Left ventricle myocardium inferior (tissue), 1 donor: ENCODE data around the gene CMIP. TPM values are rescaled to one million over a fixed set of nuclear protein-coding genes. Genes with fewer than 3 reads are reported as not detected.

Experiments used
- DNase-seq: peaks from one replicate; pipeline ENCODE4 v3.0.0-alpha.2; 2020
- H3K27ac ChIP-seq: fragments of 200-600 bp; replicated peaks from 2 replicates; pipeline ENCODE4 v1.8.0; 2021
- H3K27me3 ChIP-seq: fragments of 200-600 bp; 2 replicates; pipeline ENCODE4 v1.8.0; 2021; ENCODE audit warnings: low read depth
- H3K36me3 ChIP-seq: fragments of 200-600 bp; 2 replicates; pipeline ENCODE4 v1.8.0; 2021
- H3K4me1 ChIP-seq: fragments of 200-600 bp; 2 replicates; pipeline ENCODE4 v1.8.0; 2021
- H3K4me3 ChIP-seq: fragments of 200-600 bp; 2 replicates; pipeline ENCODE4 v1.8.0; 2021; ENCODE audit warnings: mild to moderate bottlenecking, moderate library complexity
- H3K9me3 ChIP-seq: fragments of 200-600 bp; replicated peaks from 2 replicates; pipeline ENCODE4 v1.8.0; 2021
- intact Hi-C: fragments of 100-400 bp; cut with micrococcal nuclease; formaldehyde crosslinking; loops from one replicate; pipeline ENCODE4 v1.11.0; 2022
- total RNA-seq: library from RNA; stranded (reverse); fragmentation: NEBNext Ultra II Directional; extraction: Animal tissue kit (Norgen Biotek cat#: 25700); gene quantifications from one replicate; pipeline ENCODE4 v1.2.1, GENCODE V29; 2021
- TF ChIP-seq, protein P1 (sequence below): fragments of 200-600 bp; IDR thresholded peaks from 2 replicates; pipeline ENCODE4 v1.8.0; 2021; ENCODE audit warnings: antibody characterized with exemption, mild to moderate bottlenecking, borderline replicate concordance
- donor health status: DM: no; HTN: yes; CAD: no; lungs with severe emphysema.

CMIP gene
- total RNA-seq, 1 donor from 2014 or later: 11.2 TPM

DNA sequence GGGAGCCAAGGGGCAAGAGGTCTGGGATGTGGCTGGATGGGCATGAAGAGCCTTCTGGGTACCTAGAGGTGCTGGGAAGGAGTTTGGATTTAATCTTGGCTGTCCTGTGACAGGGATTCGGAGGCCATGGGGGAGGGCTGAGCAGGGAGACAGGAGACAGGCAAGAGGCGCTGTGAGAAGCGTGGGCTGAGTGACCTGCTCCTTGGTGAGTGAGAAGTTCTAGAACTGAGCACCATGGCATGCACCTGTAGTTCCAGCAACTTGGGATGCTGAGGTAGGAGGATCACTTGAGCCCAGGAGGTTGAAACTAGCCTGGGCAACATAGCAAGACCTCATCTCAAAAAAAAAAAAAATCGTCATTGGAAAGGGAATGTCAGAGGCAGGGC, 256.2 kb downstream of the CMIP start:
- DNase-seq: no peak
- H3K27me3 ChIP-seq: no peaks in the 10 kb centered on the region
- H3K9me3 ChIP-seq: no peaks in the 10 kb centered on the region
- TF ChIP-seq, protein P1, sequence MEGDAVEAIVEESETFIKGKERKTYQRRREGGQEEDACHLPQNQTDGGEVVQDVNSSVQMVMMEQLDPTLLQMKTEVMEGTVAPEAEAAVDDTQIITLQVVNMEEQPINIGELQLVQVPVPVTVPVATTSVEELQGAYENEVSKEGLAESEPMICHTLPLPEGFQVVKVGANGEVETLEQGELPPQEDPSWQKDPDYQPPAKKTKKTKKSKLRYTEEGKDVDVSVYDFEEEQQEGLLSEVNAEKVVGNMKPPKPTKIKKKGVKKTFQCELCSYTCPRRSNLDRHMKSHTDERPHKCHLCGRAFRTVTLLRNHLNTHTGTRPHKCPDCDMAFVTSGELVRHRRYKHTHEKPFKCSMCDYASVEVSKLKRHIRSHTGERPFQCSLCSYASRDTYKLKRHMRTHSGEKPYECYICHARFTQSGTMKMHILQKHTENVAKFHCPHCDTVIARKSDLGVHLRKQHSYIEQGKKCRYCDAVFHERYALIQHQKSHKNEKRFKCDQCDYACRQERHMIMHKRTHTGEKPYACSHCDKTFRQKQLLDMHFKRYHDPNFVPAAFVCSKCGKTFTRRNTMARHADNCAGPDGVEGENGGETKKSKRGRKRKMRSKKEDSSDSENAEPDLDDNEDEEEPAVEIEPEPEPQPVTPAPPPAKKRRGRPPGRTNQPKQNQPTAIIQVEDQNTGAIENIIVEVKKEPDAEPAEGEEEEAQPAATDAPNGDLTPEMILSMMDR: no peak
- H3K27ac ChIP-seq: no peak overlapping the region
- intact Hi-C loops: no loop called here
- peaks cover 43% of the 10 kb centered on the region for H3K36me3 ChIP-seq
- no peak overlapping the region for H3K4me3 ChIP-seq
- peaks cover 22% of the 10 kb centered on the region for H3K4me1 ChIP-seq

DNA sequence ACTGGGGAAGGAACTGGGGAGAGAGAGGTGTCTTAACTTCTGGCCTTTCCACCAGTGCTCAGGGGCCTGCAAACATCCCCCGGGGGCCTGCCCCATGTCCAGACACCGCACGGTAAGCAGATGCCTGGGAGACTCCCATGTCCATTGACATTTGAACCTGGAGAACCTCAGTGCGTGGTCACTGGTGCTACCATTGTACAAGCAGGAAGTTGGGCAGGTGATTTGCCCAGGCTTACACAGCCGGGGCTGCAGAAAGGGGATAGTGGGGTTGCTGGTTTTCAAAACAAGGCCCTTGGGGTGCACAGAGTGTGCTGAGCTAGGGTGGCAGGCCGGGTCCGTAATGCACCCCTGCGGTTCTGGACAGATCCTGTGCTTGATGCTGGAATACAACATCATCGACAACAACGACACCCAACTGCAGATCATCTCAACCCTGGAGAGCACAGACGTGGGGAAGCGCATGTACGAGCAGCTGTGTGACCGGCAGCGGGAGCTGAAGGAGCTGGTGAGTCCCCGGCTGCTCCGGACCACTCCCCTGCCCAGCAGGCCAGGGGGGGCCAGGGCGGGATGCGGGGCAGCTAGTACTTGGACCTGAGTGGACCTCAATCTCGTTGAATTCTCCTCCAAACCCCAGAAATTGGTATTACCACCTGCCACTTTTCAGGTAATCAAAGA, 256.8 kb downstream of the CMIP start:
- H3K27me3 ChIP-seq: no peaks in the 10 kb centered on the region
- peaks cover 18% of the 10 kb centered on the region for H3K4me1 ChIP-seq
- intact Hi-C loops: no loop called here
- peaks cover 50% of the 10 kb centered on the region for H3K36me3 ChIP-seq
- no peak for DNase-seq
- TF ChIP-seq, protein P1: no peak
- H3K4me3 ChIP-seq: no peak overlapping the region
- H3K27ac ChIP-seq: no peak overlapping the region
- H3K9me3 ChIP-seq: no peaks in the 10 kb centered on the region

DNA sequence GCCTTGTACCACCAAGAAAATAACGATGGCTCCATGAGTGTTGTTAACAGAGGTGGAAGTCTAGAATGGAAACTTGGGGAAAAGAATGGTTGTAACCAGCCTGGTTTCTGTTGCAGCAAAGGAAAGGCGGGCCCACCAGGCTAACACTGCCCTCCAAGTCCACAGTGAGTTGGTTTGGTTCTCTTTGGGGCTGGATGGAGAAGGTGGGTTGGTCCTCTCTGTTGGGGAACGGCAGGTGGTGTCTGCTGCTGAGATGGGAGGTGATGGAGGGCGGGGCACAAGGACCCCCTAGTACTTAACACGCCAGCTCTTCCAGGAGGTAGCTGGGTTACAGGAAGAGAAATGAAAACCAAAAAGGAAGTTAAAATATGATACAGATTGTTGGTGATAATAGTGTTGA, 257.9 kb downstream of the CMIP start:
- peaks cover 7% of the 10 kb centered on the region for H3K4me1 ChIP-seq
- no peaks in the 10 kb centered on the region for H3K9me3 ChIP-seq
- no peak overlapping the region for H3K27ac ChIP-seq
- TF ChIP-seq, protein P1: no peak
- no peaks in the 10 kb centered on the region for H3K27me3 ChIP-seq
- DNase-seq: no peak
- peaks cover 54% of the 10 kb centered on the region for H3K36me3 ChIP-seq
- intact Hi-C loops: no loop called here
- no peak overlapping the region for H3K4me3 ChIP-seq

DNA sequence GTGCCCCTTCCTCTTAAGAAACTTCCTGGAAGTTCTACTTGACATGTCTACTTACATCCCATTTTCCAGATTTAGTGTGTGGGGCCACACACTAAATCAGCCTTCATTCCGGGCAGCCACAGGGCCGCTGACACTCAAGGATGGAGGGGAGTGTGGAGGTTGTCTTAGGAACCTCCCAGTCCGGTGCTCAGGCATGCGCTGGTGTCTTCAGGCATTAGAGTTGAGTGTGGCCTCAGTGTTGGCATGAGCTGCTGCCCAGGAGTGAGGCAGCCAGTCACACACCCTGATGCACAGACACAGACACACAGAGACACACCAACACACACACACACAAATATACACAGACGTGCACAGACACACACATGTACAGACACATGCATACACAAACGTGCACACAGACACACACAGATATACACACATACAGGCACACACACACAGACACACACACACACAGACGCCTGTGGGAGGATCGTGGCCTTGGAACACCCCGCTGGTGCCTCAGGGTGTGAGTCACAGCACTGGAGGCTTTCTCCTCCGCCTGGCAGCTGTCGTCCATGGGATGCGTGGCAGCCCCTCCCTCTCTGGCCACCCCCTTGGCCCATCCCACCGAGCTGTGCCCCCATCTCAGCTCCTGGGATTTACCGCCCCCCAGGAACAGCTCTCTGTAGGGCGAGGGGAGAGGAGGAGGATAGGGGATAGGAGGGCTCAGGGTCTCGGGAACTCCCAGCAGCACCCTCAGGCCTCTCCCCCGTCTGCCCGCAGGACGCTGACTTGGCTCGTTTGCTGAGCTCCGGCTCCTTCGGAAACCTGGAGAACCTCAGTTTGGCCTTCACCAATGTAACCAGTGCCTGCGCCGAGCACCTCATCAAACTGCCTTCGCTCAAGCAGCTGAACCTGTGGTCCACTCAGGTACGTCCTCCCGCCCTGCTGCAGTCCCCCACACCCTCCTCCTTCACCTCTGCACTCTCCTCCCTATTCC, 258.9 kb downstream of the CMIP start:
- Histone ChIP-seq H3K4me1 (no peaks in the 10 kb centered on the region), H3K36me3 (peaks cover 59% of the 10 kb centered on the region), H3K4me3 (no peak overlapping the region), H3K9me3 (no peaks in the 10 kb centered on the region), H3K27ac (no peak overlapping the region), H3K27me3 (no peaks in the 10 kb centered on the region)
- DNase-seq: peak; percentile 4
- intact Hi-C loops: no loop called here
- TF ChIP-seq, protein P1: no peak

DNA sequence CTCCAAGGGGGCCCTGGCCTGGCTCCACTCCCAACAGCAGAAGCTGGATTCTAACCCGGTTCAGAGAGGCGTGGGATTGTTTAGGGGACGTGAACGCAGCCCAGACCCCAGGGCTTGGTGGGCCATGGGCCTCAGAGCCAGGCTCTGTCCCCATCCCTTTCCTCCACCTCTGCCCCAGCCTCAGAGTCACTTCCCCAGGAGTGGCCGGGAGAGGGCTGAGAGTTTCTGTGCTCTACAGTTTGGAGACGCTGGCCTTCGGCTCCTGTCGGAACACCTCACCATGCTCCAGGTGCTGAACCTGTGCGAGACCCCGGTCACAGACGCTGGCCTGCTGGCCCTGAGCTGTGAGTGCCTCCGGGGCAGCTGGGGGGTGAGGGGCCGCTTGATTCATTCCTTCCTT, 260.7 kb downstream of the CMIP start:
- Histone ChIP-seq H3K27ac (no peak overlapping the region), H3K9me3 (no peaks in the 10 kb centered on the region), H3K4me1 (no peaks in the 10 kb centered on the region), H3K4me3 (no peak overlapping the region), H3K27me3 (no peaks in the 10 kb centered on the region), H3K36me3 (peaks cover 67% of the 10 kb centered on the region)
- TF ChIP-seq, protein P1: no peak
- intact Hi-C loops: no loop called here
- peak; percentile 4 for DNase-seq
